Stimulated activated CD8-positive, alpha-beta memory T cell treated with anti-CD3 and anti-CD28 coated beads, Interleukin-7, amount 100 ng/mL, for 48 hours (primary cell): Measurements from ENCODE around the gene APMAP.

Source experiments
- DNase-seq, 2 donors: peaks; one replicate each; pipeline ENCODE4 v3.0.0-alpha.2; 2020; ENCODE audit warnings: low read depth in 1 of 2; ENCODE audit errors: extremely low read depth in 1 of 2

Gene APMAP

DNA sequence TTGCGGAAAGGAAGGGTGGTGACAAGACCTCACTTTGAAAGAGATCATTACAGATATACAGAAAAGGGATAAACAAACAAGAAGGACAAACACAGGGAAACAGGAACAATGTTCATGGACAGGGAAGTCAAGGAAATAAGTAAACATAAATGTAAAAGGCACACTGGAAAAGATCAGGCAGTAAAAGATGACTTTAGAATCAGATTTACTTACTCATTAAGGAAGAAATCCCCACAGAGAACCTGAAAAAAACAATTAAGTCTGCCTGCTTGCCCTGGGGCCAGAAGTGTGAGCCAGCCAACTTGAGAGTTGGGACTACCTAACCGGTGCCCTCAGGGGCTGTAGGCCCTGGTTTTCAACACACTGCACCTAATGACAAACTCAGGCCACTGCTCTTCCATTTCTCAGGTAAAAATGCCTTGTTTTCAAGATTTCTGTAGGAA, 1.7 kb downstream of the APMAP start:
- no peak for DNase-seq

DNA sequence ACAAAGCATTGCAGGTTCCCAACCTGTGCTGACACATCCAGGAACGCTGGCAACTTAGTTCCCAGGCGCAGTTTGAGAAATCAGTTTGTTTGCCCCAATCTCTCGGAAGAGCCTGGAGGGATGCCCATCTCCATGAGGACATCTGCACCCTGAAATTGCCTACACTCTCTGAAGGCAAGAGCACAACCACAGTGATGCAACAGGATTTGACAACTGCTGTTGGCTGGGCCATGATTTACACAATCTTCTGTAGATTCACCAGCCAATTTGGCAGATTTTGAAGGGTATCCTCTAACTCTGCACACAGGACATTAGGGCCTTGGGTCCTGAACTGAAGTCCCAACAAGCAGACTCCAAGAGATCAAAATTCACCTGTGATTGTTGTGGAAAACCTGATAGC, 3.4 kb downstream of the APMAP start:
- no peak for DNase-seq

DNA sequence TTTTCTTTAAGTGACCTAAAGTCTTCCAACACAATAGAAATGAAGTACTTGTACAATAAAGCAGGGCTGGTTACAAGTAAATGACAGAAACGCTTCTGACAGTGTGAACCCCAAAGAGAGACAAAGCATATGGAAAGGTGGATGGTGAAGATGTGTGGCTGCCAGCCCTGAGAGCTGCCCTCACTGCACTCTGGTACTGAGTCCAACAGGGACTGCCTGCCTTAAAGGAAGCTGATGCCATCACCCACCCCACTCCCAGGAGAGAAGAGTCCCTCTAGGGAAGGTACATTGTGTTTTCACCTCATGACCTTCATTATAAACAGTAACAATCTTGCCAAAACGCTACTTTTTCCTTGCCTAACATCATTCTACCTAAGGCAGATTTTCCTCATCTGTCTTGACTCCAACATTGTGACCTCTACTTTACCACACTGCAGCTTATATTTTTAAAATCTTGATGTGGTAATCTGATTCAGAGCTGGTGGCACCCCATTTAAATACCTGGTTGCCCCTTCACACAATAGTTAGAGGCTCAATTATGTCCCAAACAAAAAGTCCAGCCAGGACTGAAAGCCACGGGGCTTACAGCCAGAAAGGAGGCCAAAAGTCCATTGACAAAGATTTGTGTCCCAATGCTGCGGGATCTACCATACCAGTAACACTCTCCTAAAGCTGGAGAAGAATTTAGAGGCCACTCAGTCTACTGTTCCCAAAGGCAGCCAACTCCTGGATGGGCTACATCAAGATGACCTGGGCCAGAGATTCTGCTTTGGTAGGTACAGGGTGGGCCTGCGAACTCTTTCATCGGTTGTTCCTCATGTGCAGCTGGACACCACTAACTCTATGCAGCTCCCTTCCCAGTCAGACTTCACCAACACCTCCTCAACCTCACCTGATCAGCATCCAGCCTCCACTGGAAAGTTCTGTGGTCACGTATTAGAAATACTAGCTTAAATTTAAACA, 4.4 kb downstream of the APMAP start:
- no peak for DNase-seq

DNA sequence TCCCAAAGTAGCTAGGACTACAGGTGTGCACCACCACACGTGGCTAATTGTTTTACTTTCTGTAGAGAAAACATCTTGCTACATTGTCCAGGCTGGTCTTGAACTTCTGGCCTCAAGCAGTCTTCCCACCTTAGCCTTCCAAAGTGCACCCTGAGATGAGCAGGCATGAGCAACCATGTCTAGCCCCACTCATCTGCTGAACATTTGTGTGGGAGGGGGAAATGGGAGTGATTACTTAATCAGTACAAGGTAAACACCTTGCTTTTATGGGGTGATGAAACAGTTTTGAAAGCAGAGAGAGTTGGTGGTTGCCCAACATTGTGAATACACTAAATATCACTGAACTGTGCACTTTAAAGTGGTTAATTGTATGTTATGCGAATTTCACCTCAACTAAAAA, 5.3 kb downstream of the APMAP start:
- no peak for DNase-seq

DNA sequence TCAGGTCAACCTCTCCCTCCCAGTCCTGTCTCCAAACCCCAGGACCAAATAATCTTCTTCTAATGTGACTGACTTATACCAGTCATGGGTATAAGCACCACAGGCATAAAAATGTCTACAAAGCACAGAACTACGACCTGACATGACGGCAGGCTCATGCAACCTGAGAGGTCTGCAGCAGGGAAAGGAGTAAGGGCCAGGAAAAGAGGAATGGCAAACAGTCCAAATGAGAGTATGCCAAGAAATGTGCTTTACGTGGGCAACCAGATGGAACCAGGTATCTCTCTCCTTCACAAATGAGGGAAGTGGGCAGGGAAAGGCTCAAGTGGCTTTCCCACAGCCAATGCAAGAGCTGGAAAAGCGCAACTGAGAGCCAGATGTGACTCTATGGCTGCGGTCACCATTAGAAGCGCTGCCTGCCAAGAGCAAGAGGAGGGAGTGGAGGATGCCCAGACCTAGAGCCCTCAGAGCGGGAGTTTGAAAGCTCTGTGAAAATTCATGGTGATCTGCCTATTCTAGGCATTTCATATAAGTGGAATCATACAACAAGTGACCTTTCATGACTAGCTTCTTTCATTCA, 6.0 kb downstream of the APMAP start:
- no peak for DNase-seq

DNA sequence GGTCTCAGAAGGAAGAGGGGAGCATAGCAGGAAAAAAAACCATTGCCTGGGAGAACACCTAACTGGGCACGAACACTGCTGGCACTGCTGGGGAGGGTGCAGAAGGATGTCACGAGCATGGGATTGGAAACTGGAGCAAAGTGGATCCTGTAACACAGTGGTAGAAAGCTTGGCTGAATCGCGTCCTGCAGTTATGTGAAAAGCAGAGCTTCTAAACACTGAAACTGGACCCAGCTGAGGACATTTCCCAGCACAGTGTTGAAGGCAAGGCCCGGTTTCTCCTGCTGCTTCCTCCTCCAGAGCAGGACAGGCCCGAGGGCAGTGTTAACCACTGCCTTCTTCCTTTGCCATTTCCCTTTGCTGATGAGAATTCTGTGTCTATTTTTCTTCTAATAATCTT, 6.7 kb downstream of the APMAP start:
- no peak for DNase-seq

DNA sequence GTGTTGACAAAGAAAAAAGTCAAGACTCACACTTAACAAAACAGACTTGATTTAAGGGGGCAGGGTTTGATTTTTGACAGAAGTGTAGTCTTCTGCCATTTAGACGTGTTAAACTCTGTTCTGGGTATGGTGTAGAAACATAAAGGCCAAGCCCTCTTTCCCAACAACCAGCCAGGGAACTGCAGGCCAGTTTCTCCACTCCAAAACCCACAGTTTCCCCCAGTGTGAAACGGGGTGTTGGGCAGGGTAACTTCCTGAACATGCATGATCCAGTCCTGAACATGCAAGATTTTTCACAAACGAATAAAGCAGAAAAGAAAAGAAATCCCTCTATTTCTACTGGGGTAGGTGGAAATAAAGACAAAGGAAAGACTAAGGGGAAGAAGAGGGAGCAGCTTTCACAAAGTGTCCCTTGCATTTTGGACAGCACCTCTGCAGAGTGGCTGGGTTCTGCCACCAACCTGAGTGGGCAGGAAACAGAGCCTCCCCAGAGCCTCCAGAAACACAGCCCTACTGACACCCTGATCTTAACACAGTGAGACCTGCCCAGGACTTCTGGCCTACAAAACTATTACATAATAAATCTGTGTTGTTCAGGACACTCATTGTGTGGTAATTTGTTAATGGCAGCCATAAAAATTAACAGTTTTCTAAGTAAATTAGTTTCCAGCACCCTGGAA, 7.5 kb downstream of the APMAP start:
- no peak for DNase-seq

DNA sequence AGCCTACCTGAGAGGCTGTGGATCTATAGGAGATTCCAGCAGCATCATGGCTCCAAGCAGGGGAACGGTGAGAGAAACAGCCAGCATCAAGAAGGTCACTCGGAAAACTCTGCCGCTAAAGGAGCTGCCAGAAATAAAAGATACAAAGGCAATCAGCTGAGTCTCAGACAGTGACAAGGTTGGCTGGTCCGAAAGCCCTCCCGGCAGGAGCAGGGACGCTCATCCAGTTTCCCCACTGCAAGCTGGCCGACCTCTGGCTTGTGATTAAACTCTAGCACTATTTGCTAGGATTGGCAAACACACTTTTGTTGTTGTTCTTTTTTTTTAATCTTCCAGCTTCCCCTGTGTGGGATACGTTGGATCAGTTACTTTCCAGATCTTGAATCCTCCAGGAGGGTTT, 8.7 kb downstream of the APMAP start:
- DNase-seq = no peak

DNA sequence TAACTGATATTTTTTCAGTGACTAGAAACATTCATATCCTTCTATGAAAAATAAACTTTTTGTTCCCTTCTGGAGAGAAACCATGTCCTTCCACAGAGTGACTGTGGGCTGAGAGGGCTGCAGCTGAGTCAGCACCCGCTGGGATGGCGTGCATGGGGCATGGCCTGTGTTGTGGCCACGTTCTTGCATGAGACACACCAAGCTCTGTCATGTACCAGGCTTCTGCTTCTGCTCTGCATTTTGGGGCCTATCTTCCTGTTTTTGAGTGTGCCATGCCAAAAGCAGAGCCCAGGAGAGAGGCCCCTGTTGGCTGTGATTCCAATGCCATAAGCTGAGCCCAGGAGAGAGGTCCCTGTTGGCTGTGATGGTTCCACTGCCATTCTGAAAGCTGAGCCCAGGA, 10.8 kb downstream of the APMAP start:
- no peak for DNase-seq

DNA sequence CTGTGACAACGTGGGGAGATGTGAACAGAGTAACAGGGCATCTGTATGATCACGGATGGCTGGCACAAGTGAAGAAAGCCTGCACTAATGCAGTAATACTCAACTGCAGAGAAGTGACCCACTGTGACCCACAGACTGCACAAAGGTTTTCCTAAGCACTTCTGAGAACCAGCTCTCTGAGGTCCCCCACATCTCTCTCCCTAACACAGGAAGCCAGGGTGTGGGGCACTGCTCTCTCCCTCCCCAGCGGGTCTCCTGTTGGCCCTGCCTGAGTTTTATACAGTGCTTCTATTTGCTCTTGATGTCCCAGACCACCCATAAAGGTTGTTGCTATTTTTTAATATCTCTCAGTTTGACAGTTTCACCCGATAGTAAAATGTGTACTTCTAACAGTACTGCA, 11.3 kb downstream of the APMAP start:
- DNase-seq = no peak

DNA sequence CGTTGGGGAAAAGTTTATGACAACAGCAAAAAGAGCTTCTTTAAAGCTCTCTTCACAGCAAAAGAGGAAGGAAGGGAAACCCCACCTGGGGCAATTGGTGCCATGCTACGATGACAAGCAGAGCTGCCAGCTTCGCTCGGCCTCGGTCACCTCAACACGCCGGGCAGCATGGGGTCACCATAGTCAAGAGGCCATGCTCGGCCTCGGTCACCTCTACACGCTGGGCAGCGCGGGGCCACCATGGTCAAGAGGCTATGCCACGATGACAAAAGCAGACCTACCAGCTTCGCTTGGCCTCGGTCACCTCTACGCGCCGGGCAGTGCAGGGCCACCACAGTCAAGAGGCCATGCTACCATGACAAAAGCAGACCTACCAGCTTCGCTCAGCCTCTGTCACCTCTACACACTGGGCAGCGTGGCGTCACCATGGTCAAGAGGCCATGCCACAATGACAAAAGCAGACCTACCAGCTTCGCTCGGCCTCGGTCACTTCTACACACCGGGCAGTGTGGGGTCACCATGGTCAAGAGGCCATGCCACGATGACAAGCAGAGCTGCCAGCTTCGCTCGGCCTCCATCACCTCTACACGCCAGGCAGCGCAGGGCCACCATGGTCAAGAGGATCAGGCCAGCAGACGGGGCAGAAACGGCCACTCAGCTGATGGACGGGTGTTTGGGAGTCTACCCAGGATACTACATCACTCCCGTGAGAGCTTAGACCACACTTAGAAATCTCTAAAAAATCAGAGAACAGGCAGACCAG, 12.1 kb downstream of the APMAP start:
- no peak for DNase-seq

DNA sequence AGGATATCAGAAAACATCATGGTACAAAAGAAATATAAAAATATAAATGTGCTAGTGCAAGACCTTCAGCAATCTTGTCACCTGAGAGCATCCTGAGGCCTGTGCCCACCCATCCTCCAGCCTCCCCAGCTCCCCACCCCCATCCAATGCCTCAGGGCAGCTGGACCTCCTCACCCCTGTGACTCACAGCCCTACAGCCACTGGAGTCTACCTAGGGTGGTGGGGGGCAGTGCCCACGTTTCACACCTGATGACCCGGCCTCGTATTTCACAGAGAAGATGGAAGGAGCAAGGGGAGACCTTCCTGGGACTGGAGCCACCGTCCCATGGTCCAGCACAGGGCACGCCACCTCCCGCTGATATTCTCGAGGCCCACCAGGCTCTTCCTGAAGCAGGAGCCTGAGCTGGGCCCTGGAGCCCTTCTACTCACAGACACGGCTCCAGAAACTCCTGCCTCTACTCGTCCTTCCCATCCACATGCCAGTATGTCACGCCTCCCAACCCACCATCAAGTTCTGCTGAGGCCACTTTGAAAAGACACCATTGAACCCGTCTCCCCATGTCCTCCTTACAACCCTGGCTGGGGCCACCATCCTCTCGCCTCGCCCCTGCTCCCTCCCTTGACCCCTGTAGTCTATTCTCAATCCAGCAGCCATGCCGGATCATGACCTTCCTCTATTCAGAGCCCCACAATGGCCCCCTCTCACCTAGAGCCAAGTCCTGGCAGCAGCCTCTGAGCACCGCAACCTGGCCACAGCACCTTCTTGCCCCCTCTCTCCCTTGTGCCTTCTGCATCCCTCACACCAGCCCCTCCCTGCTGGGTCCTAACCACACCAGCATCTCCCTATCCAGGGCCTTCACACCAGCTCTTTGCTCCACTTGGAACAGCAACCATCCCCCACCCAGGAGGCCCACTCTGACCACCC, 13.3 kb downstream of the APMAP start:
- no peak for DNase-seq

DNA sequence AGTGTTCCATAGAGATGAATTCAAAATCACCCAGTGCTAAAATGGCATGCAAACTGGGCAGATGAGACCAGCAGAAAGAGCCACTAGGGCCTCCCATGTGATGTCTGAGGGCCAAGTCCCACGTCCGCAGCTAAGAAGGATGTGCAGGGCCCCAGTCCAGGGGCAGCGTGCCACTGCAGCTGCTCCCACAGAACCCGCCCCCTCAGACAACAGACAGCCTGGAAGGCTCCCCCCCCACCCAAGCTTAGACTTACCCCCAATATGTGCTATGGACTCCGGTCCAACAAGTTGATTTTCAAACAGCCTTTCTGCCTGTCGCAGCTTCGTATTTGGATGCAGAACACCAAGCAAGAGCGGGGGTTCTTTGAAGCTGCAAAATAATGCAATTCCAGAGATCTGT, 14.0 kb downstream of the APMAP start:
- no peak for DNase-seq

DNA sequence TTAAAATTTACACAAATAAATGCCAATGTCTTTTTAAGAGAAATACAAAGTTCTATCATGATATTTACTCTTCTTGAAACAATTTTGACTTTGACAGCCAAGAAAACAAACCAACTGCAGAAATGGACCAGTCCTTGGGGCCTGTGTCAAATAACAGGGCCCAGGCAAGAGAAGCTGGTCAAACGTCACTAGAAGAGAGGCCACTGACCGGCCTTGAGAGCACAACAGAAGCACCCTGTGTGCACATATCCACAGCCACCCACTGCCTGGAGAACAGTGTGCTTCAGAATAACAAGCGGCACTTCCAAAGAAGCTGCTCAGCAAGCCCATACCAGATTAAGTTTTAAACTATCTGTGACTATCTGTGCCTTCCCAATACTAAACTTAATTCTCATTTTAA, 14.8 kb downstream of the APMAP start:
- no peak for DNase-seq

DNA sequence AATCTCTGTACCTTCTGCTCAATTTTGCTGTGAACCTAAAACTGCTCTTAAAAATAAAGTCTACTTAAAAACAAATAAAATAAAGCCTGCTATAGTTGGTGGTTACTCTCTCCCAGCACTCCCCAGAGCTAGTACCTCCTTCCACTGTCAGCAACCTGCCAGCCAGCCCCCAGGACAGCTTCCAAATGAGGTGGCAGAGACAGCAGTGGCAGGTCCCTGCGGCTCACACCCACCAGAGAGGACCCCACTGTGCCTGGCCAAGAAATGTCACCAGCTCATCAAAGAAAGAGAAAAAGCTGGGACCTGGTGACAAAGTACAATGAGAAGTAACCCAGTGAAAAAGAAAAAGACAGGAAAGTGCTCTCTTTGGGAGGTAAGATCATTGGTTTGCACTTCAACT, 15.2 kb downstream of the APMAP start:
- no peak for DNase-seq

DNA sequence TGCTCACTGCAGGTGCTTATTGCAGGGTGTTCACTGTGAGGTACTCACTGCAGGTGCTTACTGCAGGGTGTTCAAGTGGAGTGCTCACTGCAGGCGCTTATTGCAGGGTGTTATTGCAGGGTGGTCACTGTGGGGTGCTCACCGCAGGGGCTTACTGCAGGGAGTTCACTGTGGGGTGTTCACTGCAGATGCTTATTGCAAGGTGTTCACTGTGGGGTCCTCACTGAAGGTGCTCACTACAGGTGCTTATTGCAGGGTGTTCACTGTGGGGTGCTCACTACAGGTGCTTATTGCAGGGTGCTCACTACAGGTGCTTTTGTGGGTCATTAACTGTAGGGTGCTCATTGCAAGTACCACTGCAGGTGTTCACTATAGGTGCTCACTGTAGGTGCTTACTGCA, 20.2 kb downstream of the APMAP start:
- DNase-seq = no peak

DNA sequence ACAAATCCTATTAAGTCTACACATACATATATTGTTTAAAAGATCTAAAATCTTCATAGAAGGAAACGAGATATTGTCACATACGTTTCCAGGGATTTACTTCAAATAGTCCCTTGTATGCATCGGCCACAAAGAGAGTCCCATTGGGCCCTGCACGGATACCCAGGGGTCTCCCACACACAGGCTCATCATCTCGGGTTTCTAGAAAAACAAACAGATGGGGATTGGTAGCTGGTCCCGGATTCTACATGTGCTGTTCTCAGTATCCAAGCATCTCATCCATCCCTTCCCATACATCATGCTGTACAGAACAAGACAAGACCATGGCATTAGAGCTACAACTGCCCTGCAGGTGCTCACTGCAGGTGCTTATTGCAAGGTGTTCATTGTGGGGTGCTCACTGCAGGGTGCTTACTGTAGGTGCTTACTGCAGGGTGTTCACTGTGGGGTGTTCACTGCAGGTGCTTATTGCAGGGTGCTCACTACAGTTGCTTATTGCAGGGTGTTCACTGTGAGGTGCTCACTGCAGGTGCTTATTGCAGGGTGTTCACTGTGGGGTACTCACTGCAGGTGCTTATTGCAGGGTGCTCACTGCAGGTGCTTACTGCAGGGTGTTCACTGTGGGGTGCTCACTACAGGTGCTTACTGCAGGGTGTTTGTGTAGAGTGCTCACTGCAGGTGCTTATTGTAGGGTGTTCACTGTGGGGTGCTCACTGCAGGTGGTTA, 21.0 kb downstream of the APMAP start:
- DNase-seq = no peak

DNA sequence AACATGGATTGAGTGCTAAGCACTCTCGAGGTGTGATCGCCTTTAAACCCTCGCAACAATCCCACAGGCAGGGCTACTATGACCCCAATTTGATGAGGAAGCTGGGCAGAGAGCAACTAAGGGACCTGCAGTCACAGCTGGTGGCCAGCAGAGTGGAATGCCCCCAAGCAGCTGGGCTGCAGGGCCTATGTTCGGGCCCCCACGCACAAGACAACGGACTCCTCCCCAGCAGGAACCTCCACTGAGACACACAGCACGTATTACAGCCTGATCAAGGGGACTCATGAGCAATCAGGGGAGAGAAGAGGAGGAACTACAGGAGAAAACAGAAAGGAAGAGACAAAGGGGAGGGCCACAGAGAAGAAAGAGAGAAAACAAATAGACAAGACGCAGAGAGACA, 21.8 kb downstream of the APMAP start:
- DNase-seq = no peak

DNA sequence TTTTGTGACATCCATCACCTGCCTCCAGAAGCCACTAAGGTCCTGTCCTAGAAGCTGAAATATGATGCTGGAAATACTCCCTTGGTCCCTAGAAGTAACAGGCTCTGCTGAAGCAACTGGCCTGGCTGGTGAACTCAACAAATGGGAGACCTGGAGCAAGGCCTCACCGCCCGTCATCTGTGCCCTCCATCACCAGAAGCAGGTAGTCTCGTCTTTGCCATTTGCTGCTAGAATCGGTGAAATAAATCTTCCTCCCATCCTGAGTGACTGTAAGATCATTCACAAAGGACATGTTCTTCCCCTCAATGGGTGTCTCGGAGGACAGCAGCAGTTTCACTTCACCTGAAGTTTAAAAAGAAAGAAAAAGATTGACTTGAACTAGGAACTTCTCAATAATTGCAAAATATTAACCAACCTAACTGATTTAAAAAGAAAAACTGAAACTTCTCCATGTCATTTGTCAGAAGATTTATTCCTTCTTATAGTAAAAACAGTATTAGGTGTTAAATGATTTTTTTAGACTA, 22.5 kb downstream of the APMAP start:
- no peak for DNase-seq
